ENCODE data around the gene SREK1IP1.

The SREK1IP1 gene

GRCh38 chr5:64688965-64689364 lies 79.5 kb downstream of the SREK1IP1 start:
- in situ Hi-C loops (cut with MboI; ENCODE audit: low sequenced_read_pairs) = no loop called here

GRCh38 chr5:64688391-64688790 lies 80.1 kb downstream of the SREK1IP1 start:
- in situ Hi-C loops (cut with MboI; ENCODE audit: low sequenced_read_pairs) = no loop called here

GRCh38 chr5:64685866-64686265 lies 82.6 kb downstream of the SREK1IP1 start:
- in situ Hi-C loops (cut with MboI; ENCODE audit: low sequenced_read_pairs) = no loop called here

GRCh38 chr5:64682608-64683007 lies 85.9 kb downstream of the SREK1IP1 start:
- in situ Hi-C loops (cut with MboI; ENCODE audit: low sequenced_read_pairs) = no loop called here

- in situ Hi-C loops (cut with MboI; ENCODE audit: low sequenced_read_pairs) = no loop called here
These were observed 88.2 kb downstream of the SREK1IP1 start for GRCh38 chr5:64680289-64680688.

- in situ Hi-C loops (cut with MboI; ENCODE audit: low sequenced_read_pairs) = no loop called here
These were observed 90.1 kb downstream of the SREK1IP1 start for GRCh38 chr5:64678374-64678773.

- in situ Hi-C loops (cut with MboI; ENCODE audit: low sequenced_read_pairs) = no loop called here
These were observed 96.8 kb downstream of the SREK1IP1 start for GRCh38 chr5:64671678-64672077.

GRCh38 chr5:64670277-64670676 lies 98.2 kb downstream of the SREK1IP1 start:
- in situ Hi-C loops (cut with MboI; ENCODE audit: low sequenced_read_pairs) = no loop called here

Measured in HL-60/S4 treated with retinoic acid at 250 ng/mL for 4 days and 3 days (cell line).